HepG2 (cell line): ENCODE data around the gene TMBIM1. TPM values are rescaled to one million over a fixed set of nuclear protein-coding genes. Genes with fewer than 3 reads are reported as not detected.

Experiments
- ATAC-seq: fragments of 200-7000 bp; cut with Tn5 transposase; 3 replicates; pipeline ENCODE4 v1.9.1; 2020; ENCODE audit warnings: mild to moderate bottlenecking, moderate library complexity
- BruUV-seq: library from RNA; stranded (reverse); fragments of 400-500 nt; replicated peaks from 2 replicates; lab custom pipeline; 2021; lab: Mats Ljungman, UMichigan
- CTCF ChIA-PET: fragments of 300-600 bp; formaldehyde crosslinking; extraction: SDS; loops from one replicate; lab custom pipeline; 2021; ENCODE audit warnings: low total read pairs, inconsistent platforms, low intra/inter-chr PET ratio; lab: Yijun Ruan, JAX
- POLR2A ChIA-PET: fragments of 350-600 bp; sonication (Branson Sonifier 250); formaldehyde crosslinking; loops from one replicate; lab custom pipeline; 2020; ENCODE audit warnings: antibody characterized with exemption, inconsistent platforms; lab: Yijun Ruan, JAX
- DNase-seq: peaks from one replicate; pipeline ENCODE4 v3.0.0-alpha.2; 2015; ENCODE audit warnings: low spot score
- FAIRE-seq: peaks from 3 replicates; lab custom pipeline; 2011; peaks lifted over from hg19 to GRCh38; lab: Jason Lieb, UNC
- H2AFZ ChIP-seq: one replicate; pipeline ENCODE4 v1.6.1; 2011; ENCODE audit warnings: low read length, inconsistent platforms
- H3K27ac ChIP-seq: fragments of 300-600 bp; 3 replicates; pipeline ENCODE4 v1.8.0; 2011; ENCODE audit warnings: mixed run types, mild to moderate bottlenecking, mixed read lengths, low read length, inconsistent platforms; ENCODE audit not compliant: insufficient read depth; ENCODE audit errors: extremely low read length
- H3K27me3 ChIP-seq, 2 experiments: fragments of 200-600 bp in 1 of 2; 2 replicates in 1 of 2; 3 replicates in 1 of 2; pipeline versions ENCODE4 v1.6.0 to v1.8.0; 2011; ENCODE audit warnings: low read length in 2 of 2, mild to moderate bottlenecking in 2 of 2, moderate library complexity in 2 of 2, inconsistent platforms in 1 of 2; ENCODE audit not compliant: insufficient read depth in 2 of 2, control insufficient read depth in 1 of 2
- H3K36me3 ChIP-seq, 2 experiments: fragments of 200-600 bp in 1 of 2; replicated peaks in 1 of 2; 2 replicates in 1 of 2; 3 replicates in 1 of 2; pipeline versions ENCODE4 v1.5.1 to v1.8.0; 2011; ENCODE audit warnings: low read length in 2 of 2, inconsistent platforms in 1 of 2; ENCODE audit not compliant: insufficient read depth in 2 of 2, control insufficient read depth in 1 of 2
- H3K4me1 ChIP-seq: 2 replicates; pipeline ENCODE4 v1.5.1; 2012; ENCODE audit warnings: low read length, inconsistent platforms; ENCODE audit not compliant: insufficient read depth
- H3K4me2 ChIP-seq: 2 replicates; pipeline ENCODE4 v1.6.0; 2011; ENCODE audit warnings: low read depth, low read length, inconsistent platforms
- H3K4me3 ChIP-seq, 3 experiments: fragments of 200-600 bp in 1 of 3; sonication (generic), shearing (Covaris generic) in 1 of 3; replicated peaks in 1 of 3; 2 replicates each; pipeline ENCODE4 v1.5.1; 2011 to 2016; ENCODE audit warnings: low read length in 3 of 3, inconsistent platforms in 2 of 3, low read depth in 2 of 3, mild to moderate bottlenecking in 2 of 3, control low read depth in 1 of 3, mixed read lengths in 1 of 3; ENCODE audit not compliant: insufficient read depth in 1 of 3
- H3K79me2 ChIP-seq: one replicate; pipeline ENCODE4 v1.6.1; 2011; ENCODE audit warnings: low read length, inconsistent platforms; ENCODE audit not compliant: insufficient read depth
- H3K9ac ChIP-seq: 2 replicates; pipeline ENCODE4 v1.6.0; 2011; ENCODE audit warnings: mild to moderate bottlenecking, low read depth, low read length, inconsistent platforms; ENCODE audit not compliant: insufficient read depth
- H3K9me3 ChIP-seq: 2 replicates; pipeline ENCODE4 v1.5.1; 2012; ENCODE audit warnings: mild to moderate bottlenecking, low read length
- H4K20me1 ChIP-seq: 2 replicates; pipeline ENCODE4 v1.6.0; 2011; ENCODE audit warnings: inconsistent platforms, mild to moderate bottlenecking, low read length, moderate library complexity; ENCODE audit not compliant: insufficient read depth
- FUBP1 ChIP-seq: sonication (generic); formaldehyde crosslinking; IDR thresholded peaks from 2 replicates; pipeline ENCODE4 v1.5.1; 2020; ENCODE audit warnings: missing genetic modification reagents, mild to moderate bottlenecking, borderline replicate concordance
- GZF1 ChIP-seq: sonication (generic); formaldehyde crosslinking; IDR thresholded peaks from 2 replicates; pipeline ENCODE4 v1.5.1; 2020; ENCODE audit warnings: mild to moderate bottlenecking, missing genetic modification reagents
- HDAC2 ChIP-seq: sonication (generic); formaldehyde crosslinking; IDR thresholded peaks from 2 replicates; pipeline ENCODE4 v1.4.0; 2020; ENCODE audit warnings: missing genetic modification reagents
- HNF4A ChIP-seq: sonication (generic); formaldehyde crosslinking; IDR thresholded peaks from 2 replicates; pipeline ENCODE4 v1.4.0; 2020; ENCODE audit warnings: missing genetic modification reagents
- MAZ ChIP-seq, 2 experiments: sonication (generic) in 1 of 2; formaldehyde crosslinking in 1 of 2; IDR thresholded peaks; 2 replicates each; pipeline versions ENCODE4 v1.5.0 to v1.6.1; 2012 to 2020; ENCODE audit warnings: low read depth in 2 of 2, mild to moderate bottlenecking in 2 of 2, borderline replicate concordance in 1 of 2, improper control_type of control experiment in 1 of 2, low read length in 1 of 2, missing genetic modification reagents in 1 of 2, moderate library complexity in 1 of 2
- MTF2 ChIP-seq: sonication (generic); formaldehyde crosslinking; IDR thresholded peaks from 2 replicates; pipeline ENCODE4 v1.5.0; 2020; ENCODE audit warnings: missing genetic modification reagents, borderline replicate concordance
- POGK ChIP-seq: sonication (generic); formaldehyde crosslinking; conservative IDR thresholded peaks from 2 replicates; pipeline ENCODE4 v1.8.0; 2022; ENCODE audit warnings: mild to moderate bottlenecking, moderate library complexity, missing genetic modification reagents
- TBX3 ChIP-seq: fragments of 450-650 bp; IDR thresholded peaks from 2 replicates; pipeline ENCODE4 v1.6.1; 2017; ENCODE audit warnings: antibody characterized with exemption, mild to moderate bottlenecking, inconsistent platforms, borderline replicate concordance
- TGIF2 ChIP-seq: IDR thresholded peaks from 2 replicates; pipeline ENCODE4 v1.6.1; 2016; ENCODE audit warnings: control low read depth, missing compliant biosample characterization
- ZMYM2 ChIP-seq: sonication (generic); formaldehyde crosslinking; IDR thresholded peaks from 2 replicates; pipeline ENCODE4 v1.8.0; 2022; ENCODE audit warnings: mild to moderate bottlenecking, missing genetic modification reagents
- ZNF136 ChIP-seq: sonication (generic); formaldehyde crosslinking; IDR thresholded peaks from 2 replicates; pipeline ENCODE4 v1.8.1; 2022; ENCODE audit warnings: low read depth, mild to moderate bottlenecking, moderate library complexity, missing genetic modification reagents
- ZNF629 ChIP-seq: sonication (generic); formaldehyde crosslinking; conservative IDR thresholded peaks from 2 replicates; pipeline ENCODE4 v1.5.0; 2020; ENCODE audit warnings: missing genetic modification reagents
- WGBS: methylation state at CpG from one replicate; pipeline ENCODE4 v1.1.6; 2017; ENCODE audit warnings: low lambda C conversion rate; 5-methylcytosine and 5-hydroxymethylcytosine counted together
- in situ Hi-C: cut with HindIII; loops from 2 replicates; pipeline ENCODE4 v1.10.0; 2017; ENCODE audit warnings: low pct_unique_long_range_greater_than_20kb; ENCODE audit not compliant: extremely low pct_ligation_motif_present
- intact Hi-C: fragments of 100-400 bp; cut with micrococcal nuclease; formaldehyde crosslinking; loops from one replicate; pipeline ENCODE4 v1.10.0; 2022; ENCODE audit not compliant: unreplicated experiment
- polyA plus RNA-seq, 8 experiments: library from polyadenylated mRNA; depleted of rRNA in 3 of 8; stranded (reverse) in 7 of 8; unstranded in 1 of 8; fragments of >200 nt; fragmentation: Illumina TruSeq in 4 of 8; extraction: Trizol in 4 of 8; gene quantifications; 2 replicates each; pipeline versions ENCODE4 v1.2.1 to v1.2.3, GENCODE V29; 2011 to 2016; ENCODE audit warnings: low read depth in 4 of 8, missing spikeins in 1 of 8, mixed read lengths in 1 of 8; ENCODE audit not compliant: insufficient read depth in 1 of 8
- total RNA-seq, 5 experiments: library from RNA; depleted of rRNA; stranded (reverse); fragments of >200 nt; fragmentation: Illumina TruSeq; extraction: Trizol; gene quantifications; 2 replicates each; pipeline ENCODE4 v1.2.3, GENCODE V29; 2016; ENCODE audit warnings: low read depth in 1 of 5

Gene TMBIM1
- total and polyA plus RNA-seq, 2 of the 13 experiments (the other 11 are each of a cell fraction or from before 2014, with no cell fraction given) = 127 to 139 TPM

- BruUV-seq = no TSS peak
- H3K4me3 ChIP-seq = peak overlapping the region in 2 of 3 experiments; percentile 19 to 56; a peak in 2 of 6 replicates
- WGBS = 44% methylated on average over 6 of the region's 6 CpGs
- intact Hi-C loops (loop anchor here (10.0 kb wide), 1 partner anchor 266 kb away; the partner anchor contains the start of genes CNOT9 and USP37), in situ Hi-C loops (no loop called here)
- peak overlapping the region; percentile 40 for H3K27ac ChIP-seq
- no peaks in the 10 kb centered on the region for H3K79me2 ChIP-seq
- no peaks in the 10 kb centered on the region for H3K9me3 ChIP-seq
- H3K9ac ChIP-seq = peak overlapping the region; percentile 51
- no peaks in the 10 kb centered on the region for H4K20me1 ChIP-seq
- FAIRE-seq (no peak), DNase-seq (no peak), ATAC-seq (no peak)
- peaks cover 64% of the 10 kb centered on the region for H3K4me1 ChIP-seq
- peak overlapping the region; percentile 46 for H2AFZ ChIP-seq
- no peaks in the 10 kb centered on the region for H3K36me3 ChIP-seq
- TF ChIP-seq ZMYM2 (CRISPR knock-in tag) (0 out of 2 replicates have a peak, but pooled peaks have one; percentile 9), ZNF136 (CRISPR knock-in tag) (0 out of 2 replicates have a peak, but pooled peaks have one; percentile 33), TGIF2 (no peak)
- CTCF ChIA-PET = interaction anchor here (1.2 kb wide), 1 partner anchor 26 kb away, joined by 3 read pairs; no protein-coding TSS in a partner anchor
- peak overlapping the region; percentile 75 for H3K4me2 ChIP-seq
- POLR2A ChIA-PET = interaction anchor here (1.1 to 8.5 kb wide), 7 partner anchors 11 to 102 kb away, joined by 3 to 64 read pairs (median 8); partner anchors contain the start of genes AAMP, CATIP, CTDSP1 and PNKD
- no peaks in the 10 kb centered on the region for H3K27me3 ChIP-seq
Observed at GRCh38 chr2:218298314-218298875, 6.1 kb upstream of the TMBIM1 start.

- peak overlapping the region; percentile 18 for H3K27ac ChIP-seq
- H3K27me3 ChIP-seq = no peaks in the 10 kb centered on the region; a peak in 1 of 5 replicates
- peak; percentile 21 for ATAC-seq
- no TSS peak for BruUV-seq
- no peak overlapping the region for H2AFZ ChIP-seq
- no peak for FAIRE-seq
- 5% methylated on average over 7 of the region's 7 CpGs for WGBS
- no peaks in the 10 kb centered on the region for H3K36me3 ChIP-seq
- H3K4me1 ChIP-seq = peaks cover 73% of the 10 kb centered on the region
- intact Hi-C loops (loop anchor here (10.0 kb wide), 1 partner anchor 268 kb away; the partner anchor contains the start of genes CNOT9 and USP37), in situ Hi-C loops (no loop called here)
- ChIA-PET CTCF (interaction anchor here (0.9 to 1.2 kb wide), 4 partner anchors 24 to 99 kb away, joined by 3 to 4 read pairs (median 3); partner anchors contain the start of gene CATIP), POLR2A (interaction anchor here (0.5 to 8.5 kb wide), 9 partner anchors 10 to 104 kb away, joined by 3 to 64 read pairs (median 8); partner anchors contain the start of genes AAMP, CATIP, CTDSP1 and PNKD)
- no peaks in the 10 kb centered on the region for H4K20me1 ChIP-seq
- H3K79me2 ChIP-seq = peaks cover 4% of the 10 kb centered on the region
- peak overlapping the region in 2 of 3 experiments; percentile 4 to 56; a peak in 3 of 6 replicates for H3K4me3 ChIP-seq
- H3K4me2 ChIP-seq = peak overlapping the region; percentile 61
- no peaks in the 10 kb centered on the region for H3K9me3 ChIP-seq
- peak; percentile 75 for DNase-seq
- H3K9ac ChIP-seq = peak overlapping the region; percentile 15; the same call in 1 of the 2 replicates
- TF ChIP-seq GZF1 (CRISPR knock-in tag) (0 out of 2 replicates have a peak, but pooled peaks have one; percentile 50), MTF2 (CRISPR knock-in tag) (no peak), TBX3 (0 out of 2 replicates have a peak, but pooled peaks have one; percentile 10), ZNF629 (CRISPR knock-in tag) (0 out of 2 replicates have a peak, but pooled peaks have one; percentile 43), HNF4A (CRISPR knock-in tag) (peak; percentile 26; the same call in 1 of the 2 replicates), HDAC2 (CRISPR knock-in tag) (peak; percentile 42; the same call in 1 of the 2 replicates), FUBP1 (CRISPR knock-in tag) (no peak), MAZ (IDR thresholded peaks at IDR 0.05; ENCODE audit: borderline replicate concordance, low read depth, low read length) (no peak), MAZ (CRISPR knock-in tag; IDR thresholded peaks at IDR 0.05; ENCODE audit: low read depth) (peak; percentile 40; the same call in 1 of the 2 replicates), POGK (CRISPR knock-in tag) (0 out of 2 replicates have a peak, but pooled peaks have one; percentile 49)
Observed at GRCh38 chr2:218296847-218297246, 4.5 kb upstream of the TMBIM1 start.
